Esophagus muscularis mucosa (tissue), 4 donors: ENCODE measurements around the gene AGXT.

ENCODE experiments used
- CTCF ChIP-seq, 3 experiments: fragments of 200-600 bp in 2 of 3; fragments of 450-650 bp in 1 of 3; sonication (generic) in 2 of 3; IDR thresholded peaks; one replicate each; pipeline ENCODE4 v1.5.1; 2017 to 2019; ENCODE audit warnings: antibody characterized with exemption in 3 of 3, mild to moderate bottlenecking in 2 of 3, moderate library complexity in 1 of 3
- EP300 ChIP-seq: sonication (generic); formaldehyde crosslinking; IDR thresholded peaks from one replicate; pipeline ENCODE4 v1.6.1; 2017; ENCODE audit warnings: antibody characterized with exemption
- POLR2AphosphoS5 ChIP-seq, 2 donors: sonication (generic); formaldehyde crosslinking; IDR thresholded peaks; one replicate each; pipeline ENCODE4 v1.6.1; 2017; ENCODE audit warnings: antibody characterized with exemption in 2 of 2

- TF ChIP-seq POLR2AphosphoS5 (IDR thresholded peaks at IDR 0.05) (no peak), CTCF (IDR thresholded peaks at IDR 0.05) (no peak), EP300 (no peak)
Observed at GRCh38 chr2:240820607-240821428, 47.8 kb upstream of the AGXT start.
